Keratinocyte (primary cell): Measurements from ENCODE around the gene IFT172.

ENCODE experiments used
- CTCF ChIP-seq, 3 experiments: IDR thresholded peaks in 1 of 3; conservative IDR thresholded peaks in 1 of 3; optimal IDR thresholded peaks in 1 of 3; 2 replicates in 2 of 3; 3 replicates in 1 of 3; pipeline versions ENCODE3 to v1.5.1; 2011; ENCODE audit warnings: low read length in 3 of 3, mild to moderate bottlenecking in 3 of 3, moderate library complexity in 2 of 3, control low read depth in 1 of 3, inconsistent platforms in 1 of 3; ENCODE audit not compliant: insufficient read depth in 2 of 3; ENCODE audit errors: extremely low read depth in 1 of 3
- EZH2 ChIP-seq: IDR thresholded peaks from one replicate; pipeline ENCODE4 v1.6.1; 2012; ENCODE audit warnings: inconsistent platforms, mild to moderate bottlenecking, low read length, moderate library complexity

GRCh38 chr2:27446057-27446456, 43.5 kb downstream of the IFT172 start:
- TF ChIP-seq CTCF (optimal IDR thresholded peaks at IDR 0.05 in 1 of 3, IDR thresholded peaks at IDR 0.05 in 1 of 3, conservative IDR thresholded peaks at IDR 0.05 in 1 of 3; ENCODE audit: extremely low read depth in 1 of 3, insufficient read depth in 2 of 3, low read length in 3 of 3): no peak
- no peak for TF ChIP-seq EZH2
